Esophagus squamous epithelium (tissue), 4 donors: ENCODE results near the gene CACNA1D.

ENCODE experiments used
- CTCF ChIP-seq, 6 experiments: fragments of 450-650 bp in 4 of 6; fragments of 200-600 bp in 2 of 6; sonication (generic) in 2 of 6; IDR thresholded peaks; one replicate each; pipeline ENCODE4 v1.5.1; 2016 to 2019; ENCODE audit warnings: antibody characterized with exemption in 6 of 6, mild to moderate bottlenecking in 4 of 6, moderate library complexity in 4 of 6
- POLR2A ChIP-seq, 4 donors: fragments of 450-650 bp; IDR thresholded peaks; one replicate each; pipeline ENCODE4 v1.6.1; 2017; ENCODE audit warnings: antibody characterized with exemption in 4 of 4, mild to moderate bottlenecking in 4 of 4, moderate library complexity in 3 of 4

- TF ChIP-seq CTCF (IDR thresholded peaks at IDR 0.05) (no peak), POLR2A (IDR thresholded peaks at IDR 0.05) (no peak)
These were observed 134.4 kb downstream of the CACNA1D start for GRCh38 chr3:53628536-53629401.
